ENCODE measurements around the gene SLC19A1.
A peak's percentile ranks its signal among the peaks of the same experiment; 100 is the strongest.

Gene SLC19A1

DNA sequence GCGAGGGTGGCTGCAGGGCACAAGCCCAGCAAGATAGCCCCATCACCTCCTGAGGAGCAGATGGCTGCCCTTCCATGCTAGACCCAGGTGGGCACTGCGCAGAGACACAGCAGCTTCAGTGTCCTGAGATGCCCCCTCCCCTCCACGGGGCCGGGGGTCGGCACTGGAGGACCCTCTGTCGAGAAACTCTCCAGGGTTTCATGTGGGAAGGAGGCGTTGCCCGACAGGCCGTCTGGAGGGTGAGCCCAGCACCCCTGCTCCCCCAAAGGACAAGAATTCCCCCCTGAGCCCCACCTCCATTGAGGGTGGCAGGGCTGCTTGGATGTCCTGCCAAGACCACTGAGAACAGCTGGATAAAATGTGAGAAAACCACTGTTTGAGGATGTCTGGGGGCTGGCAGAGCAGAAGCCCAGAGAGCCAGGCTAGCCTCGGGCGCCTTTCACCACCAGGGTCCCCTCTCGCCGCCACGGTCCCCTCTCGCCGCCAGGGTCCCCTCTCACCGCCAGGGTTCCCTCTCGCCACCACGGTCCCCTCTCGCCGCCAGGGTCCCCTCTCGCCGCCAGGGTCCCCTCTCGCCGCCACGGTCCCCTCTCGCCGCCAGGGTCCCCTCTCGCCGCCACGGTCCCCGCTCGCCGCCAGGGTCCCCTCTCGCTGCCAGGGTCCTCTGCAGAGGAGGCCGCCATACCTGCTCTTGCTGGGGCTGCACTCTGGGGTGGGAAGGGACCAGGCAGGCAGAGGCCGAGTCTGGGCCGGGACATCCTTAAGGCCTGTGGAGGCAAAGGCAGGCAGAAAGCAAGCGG is 44.2 kb downstream of the SLC19A1 start:
- Histone ChIP-seq H3K27me3 (no peaks in the 10 kb centered on the region), H3K4me1 (no peaks in the 10 kb centered on the region), H3K36me3 (no peaks in the 10 kb centered on the region), H3K4me3 (ENCODE audit: low read depth, low read length) (no peak overlapping the region), H3K9me3 (no peaks in the 10 kb centered on the region)
- TF ChIP-seq, protein P1, sequence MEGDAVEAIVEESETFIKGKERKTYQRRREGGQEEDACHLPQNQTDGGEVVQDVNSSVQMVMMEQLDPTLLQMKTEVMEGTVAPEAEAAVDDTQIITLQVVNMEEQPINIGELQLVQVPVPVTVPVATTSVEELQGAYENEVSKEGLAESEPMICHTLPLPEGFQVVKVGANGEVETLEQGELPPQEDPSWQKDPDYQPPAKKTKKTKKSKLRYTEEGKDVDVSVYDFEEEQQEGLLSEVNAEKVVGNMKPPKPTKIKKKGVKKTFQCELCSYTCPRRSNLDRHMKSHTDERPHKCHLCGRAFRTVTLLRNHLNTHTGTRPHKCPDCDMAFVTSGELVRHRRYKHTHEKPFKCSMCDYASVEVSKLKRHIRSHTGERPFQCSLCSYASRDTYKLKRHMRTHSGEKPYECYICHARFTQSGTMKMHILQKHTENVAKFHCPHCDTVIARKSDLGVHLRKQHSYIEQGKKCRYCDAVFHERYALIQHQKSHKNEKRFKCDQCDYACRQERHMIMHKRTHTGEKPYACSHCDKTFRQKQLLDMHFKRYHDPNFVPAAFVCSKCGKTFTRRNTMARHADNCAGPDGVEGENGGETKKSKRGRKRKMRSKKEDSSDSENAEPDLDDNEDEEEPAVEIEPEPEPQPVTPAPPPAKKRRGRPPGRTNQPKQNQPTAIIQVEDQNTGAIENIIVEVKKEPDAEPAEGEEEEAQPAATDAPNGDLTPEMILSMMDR (IDR thresholded peaks at IDR 0.05; ENCODE audit: low read depth, low read length): no peak
- peak; percentile 6 for DNase-seq

DNA sequence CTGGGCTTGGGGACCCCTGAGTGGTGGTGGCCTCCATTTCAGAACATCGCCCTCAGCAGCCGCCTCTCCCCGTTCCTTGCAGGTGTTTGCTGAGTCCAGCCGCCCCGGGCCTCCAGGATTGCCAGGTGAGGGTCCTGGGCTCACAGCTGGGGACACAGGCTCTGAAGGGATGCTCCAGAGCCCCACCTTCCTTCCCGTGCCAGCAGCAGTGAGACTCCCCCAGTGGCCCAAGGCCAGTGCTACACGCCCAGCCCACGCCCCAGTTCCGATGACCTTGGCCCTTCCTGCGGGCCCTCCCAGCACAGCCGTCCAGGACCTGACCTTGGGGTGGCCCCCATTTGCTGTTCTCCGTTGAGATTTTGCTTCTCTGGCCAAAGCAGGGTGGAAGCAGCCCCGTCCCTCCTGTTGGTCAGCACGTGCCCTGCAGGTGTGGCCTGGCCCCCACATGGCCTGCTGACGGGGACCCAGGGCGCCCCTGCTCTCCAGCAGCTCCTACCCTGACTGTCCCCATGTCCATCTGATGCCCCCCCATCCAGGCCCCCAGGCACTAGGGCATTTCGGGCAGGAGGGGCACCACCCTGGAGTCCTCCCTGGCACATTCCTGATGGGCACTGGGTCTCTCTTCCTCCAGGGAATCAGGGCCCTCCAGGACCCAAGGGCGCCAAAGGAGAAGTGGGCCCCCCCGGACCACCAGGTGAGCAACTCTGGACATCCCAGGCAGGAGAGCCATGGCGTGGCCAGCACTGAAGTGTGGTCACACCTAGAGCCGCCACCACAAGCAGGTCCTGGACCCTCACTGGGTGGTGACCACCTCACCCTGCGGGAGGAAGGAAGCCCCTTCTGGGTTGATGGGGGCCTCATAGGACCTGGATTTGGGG is 45.0 kb downstream of the SLC19A1 start:
- TF ChIP-seq, protein P1 (IDR thresholded peaks at IDR 0.05; ENCODE audit: low read depth, low read length): no peak
- Histone ChIP-seq H3K27me3 (no peaks in the 10 kb centered on the region), H3K36me3 (no peaks in the 10 kb centered on the region), H3K4me3 (ENCODE audit: low read depth, low read length) (no peak overlapping the region), H3K9me3 (no peaks in the 10 kb centered on the region), H3K4me1 (no peaks in the 10 kb centered on the region)
- peak; percentile 8 for DNase-seq

DNA sequence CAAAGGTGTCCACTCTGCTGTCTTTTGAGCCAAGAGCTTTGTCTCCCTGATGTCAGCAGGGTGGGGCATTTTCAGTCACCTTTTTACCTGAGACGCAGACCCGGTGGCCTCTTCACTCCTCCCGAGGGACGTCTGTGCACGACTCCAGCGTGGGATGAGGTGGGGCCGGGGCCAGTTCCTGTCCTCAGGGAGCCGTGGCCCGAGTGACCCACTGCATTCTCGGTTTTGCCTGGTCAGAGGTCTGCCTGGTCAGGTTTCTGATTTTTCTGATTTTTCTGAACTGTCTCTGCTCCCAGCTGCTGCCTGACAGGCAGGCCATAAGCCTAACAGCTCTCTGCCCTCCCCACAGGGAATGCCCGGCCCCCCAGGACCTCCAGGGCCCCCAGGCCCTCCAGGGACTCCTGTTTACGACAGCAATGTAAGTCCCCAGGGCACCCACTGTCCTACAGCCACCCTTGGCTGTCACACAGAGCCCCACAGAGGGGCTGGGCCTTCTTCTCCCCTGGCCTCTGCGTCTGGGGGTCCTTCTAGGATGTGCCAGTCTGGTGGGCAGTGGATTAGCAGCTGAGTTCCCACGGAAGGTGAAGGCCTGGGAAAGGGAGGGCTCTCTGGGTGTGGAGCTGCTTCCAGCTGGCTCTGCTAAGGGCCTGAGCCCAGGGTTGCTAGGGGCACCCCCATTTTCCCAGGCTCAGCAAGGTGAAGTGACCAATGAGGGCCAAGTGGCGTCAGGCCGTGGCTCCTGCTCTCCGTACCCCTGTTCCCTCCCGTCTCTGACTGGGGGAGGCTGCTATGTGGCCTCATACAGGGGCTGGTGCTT is 45.9 kb downstream of the SLC19A1 start:
- no peaks in the 10 kb centered on the region for H3K36me3 ChIP-seq
- no peaks in the 10 kb centered on the region for H3K4me1 ChIP-seq
- H3K4me3 ChIP-seq (ENCODE audit: low read depth, low read length): no peak overlapping the region
- TF ChIP-seq, protein P1 (IDR thresholded peaks at IDR 0.05; ENCODE audit: low read depth, low read length): no peak
- H3K27me3 ChIP-seq: no peaks in the 10 kb centered on the region
- DNase-seq: no peak
- H3K9me3 ChIP-seq: no peaks in the 10 kb centered on the region

DNA sequence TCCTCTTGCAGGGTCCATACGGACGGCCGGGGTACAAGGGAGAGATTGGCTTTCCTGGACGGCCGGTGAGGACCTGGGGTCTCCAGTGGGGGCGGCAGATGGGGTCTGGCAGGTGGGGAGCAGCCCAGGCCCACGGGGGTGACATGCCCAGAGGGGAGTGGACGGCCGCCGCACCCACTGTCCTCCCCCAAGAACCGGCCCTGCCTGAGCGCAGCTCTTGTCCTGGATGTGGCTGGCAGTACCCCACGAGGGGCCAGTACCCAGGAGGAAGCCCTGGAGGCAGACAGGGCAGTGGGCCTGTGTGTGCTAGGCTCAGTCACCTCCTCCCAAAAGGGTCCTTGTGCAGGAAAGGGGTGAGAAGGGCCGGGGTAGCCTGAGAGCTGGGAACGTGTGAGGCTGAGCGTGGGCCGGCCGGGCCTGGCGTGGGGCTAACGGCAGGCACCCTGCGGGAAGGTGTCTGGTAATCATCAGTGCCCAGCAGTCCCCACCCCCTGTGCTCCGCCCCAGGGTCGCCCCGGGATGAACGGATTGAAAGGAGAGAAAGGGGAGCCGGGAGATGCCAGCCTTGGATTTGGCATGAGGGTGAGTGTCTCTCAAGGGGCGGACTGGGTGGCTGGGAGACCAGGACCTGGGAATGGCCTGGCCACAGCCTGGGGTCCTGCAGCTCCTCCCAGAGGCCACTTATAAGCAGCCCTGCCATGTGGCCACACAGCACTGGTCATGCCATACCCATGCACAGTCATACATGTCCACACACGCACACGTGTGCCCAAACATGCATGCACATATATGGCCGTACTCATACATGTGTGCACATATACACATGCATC is 47.2 kb downstream of the SLC19A1 start:
- Histone ChIP-seq H3K4me1 (no peaks in the 10 kb centered on the region), H3K4me3 (ENCODE audit: low read depth, low read length) (no peak overlapping the region), H3K9me3 (no peaks in the 10 kb centered on the region), H3K27me3 (no peaks in the 10 kb centered on the region), H3K36me3 (no peaks in the 10 kb centered on the region)
- DNase-seq: no peak
- TF ChIP-seq, protein P1 (IDR thresholded peaks at IDR 0.05; ENCODE audit: low read depth, low read length): no peak

DNA sequence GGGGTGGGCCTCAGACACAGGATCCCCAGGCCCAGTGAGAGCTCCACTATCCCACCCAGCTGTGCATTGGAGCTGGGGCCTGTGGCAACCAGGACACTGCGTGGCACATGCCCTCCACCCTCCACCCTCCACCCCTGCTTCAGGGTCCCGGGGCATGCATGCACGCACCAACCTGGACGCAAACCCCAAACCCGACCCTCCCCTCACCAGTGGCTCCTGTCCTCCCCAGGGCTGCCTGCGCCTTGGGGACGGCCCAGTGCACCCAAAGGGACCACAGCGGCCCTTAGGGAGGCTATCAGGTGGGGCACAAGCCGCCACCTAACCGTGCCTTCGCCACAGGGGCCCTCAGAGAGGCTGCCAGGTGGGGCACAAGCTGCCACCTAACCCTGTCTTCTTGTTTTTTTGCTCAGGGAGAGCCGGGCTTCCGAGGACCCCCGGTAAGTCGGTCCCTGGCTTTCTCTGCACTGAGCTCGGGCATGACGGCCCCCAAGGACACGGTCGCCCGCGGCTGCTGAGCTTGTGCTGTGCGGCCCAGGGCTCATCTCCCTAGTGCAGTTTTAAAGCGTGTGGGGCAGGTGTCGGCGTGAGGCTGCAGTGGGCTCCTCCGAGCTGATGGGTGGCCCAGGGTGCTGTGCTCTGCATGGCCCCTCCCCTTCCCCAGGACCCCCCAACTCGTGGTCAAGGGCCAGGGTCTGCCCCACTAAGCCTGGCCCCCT is 47.9 kb downstream of the SLC19A1 start:
- H3K36me3 ChIP-seq: no peaks in the 10 kb centered on the region
- TF ChIP-seq, protein P1 (IDR thresholded peaks at IDR 0.05; ENCODE audit: low read depth, low read length): no peak
- no peaks in the 10 kb centered on the region for H3K4me1 ChIP-seq
- H3K9me3 ChIP-seq: no peaks in the 10 kb centered on the region
- H3K27me3 ChIP-seq: no peaks in the 10 kb centered on the region
- H3K4me3 ChIP-seq (ENCODE audit: low read depth, low read length): no peak overlapping the region
- DNase-seq: no peak

Measured in BE2C (cell line).